Tibial nerve (tissue), 4 donors: ENCODE results near the gene PDLIM5.

Source experiments
- EP300 ChIP-seq, 2 donors: sonication (generic); formaldehyde crosslinking; IDR thresholded peaks; one replicate each; pipeline ENCODE4 v1.6.1; 2017; ENCODE audit warnings: antibody characterized with exemption in 2 of 2, mild to moderate bottlenecking in 1 of 2
- POLR2A ChIP-seq, 2 donors: fragments of 450-650 bp; IDR thresholded peaks; one replicate each; pipeline ENCODE4 v1.6.1; 2017; ENCODE audit warnings: antibody characterized with exemption in 2 of 2, mild to moderate bottlenecking in 2 of 2, moderate library complexity in 2 of 2
- TF ChIP-seq, protein P1 (sequence below), 5 experiments: fragments of 200-600 bp in 3 of 5; fragments of 450-650 bp in 2 of 5; sonication (generic) in 3 of 5; IDR thresholded peaks; one replicate each; pipeline ENCODE4 v1.5.1; 2016 to 2019; ENCODE audit warnings: antibody characterized with exemption in 5 of 5, mild to moderate bottlenecking in 3 of 5, moderate library complexity in 2 of 5

DNA sequence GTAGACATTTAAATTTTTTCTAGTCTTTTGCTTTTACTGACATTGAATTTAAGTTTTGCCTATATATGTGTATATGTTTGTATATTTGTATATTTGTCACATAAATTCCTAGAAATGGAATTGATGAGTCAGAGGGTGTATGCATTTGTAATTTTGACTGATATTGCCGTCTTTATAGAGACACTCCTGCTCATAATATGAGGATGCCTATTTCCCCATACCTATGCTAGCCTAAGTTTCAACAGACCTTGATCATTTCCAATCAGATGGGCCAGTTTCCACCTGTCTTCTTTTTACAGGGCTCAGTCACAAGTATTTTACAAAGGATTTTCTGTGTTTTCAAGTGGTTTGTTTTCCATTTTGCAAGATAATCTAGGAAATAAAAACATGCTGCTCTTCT lies 10.8 kb downstream of the PDLIM5 start:
- TF ChIP-seq, protein P1, sequence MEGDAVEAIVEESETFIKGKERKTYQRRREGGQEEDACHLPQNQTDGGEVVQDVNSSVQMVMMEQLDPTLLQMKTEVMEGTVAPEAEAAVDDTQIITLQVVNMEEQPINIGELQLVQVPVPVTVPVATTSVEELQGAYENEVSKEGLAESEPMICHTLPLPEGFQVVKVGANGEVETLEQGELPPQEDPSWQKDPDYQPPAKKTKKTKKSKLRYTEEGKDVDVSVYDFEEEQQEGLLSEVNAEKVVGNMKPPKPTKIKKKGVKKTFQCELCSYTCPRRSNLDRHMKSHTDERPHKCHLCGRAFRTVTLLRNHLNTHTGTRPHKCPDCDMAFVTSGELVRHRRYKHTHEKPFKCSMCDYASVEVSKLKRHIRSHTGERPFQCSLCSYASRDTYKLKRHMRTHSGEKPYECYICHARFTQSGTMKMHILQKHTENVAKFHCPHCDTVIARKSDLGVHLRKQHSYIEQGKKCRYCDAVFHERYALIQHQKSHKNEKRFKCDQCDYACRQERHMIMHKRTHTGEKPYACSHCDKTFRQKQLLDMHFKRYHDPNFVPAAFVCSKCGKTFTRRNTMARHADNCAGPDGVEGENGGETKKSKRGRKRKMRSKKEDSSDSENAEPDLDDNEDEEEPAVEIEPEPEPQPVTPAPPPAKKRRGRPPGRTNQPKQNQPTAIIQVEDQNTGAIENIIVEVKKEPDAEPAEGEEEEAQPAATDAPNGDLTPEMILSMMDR (IDR thresholded peaks at IDR 0.05): no peak
- TF ChIP-seq EP300 (IDR thresholded peaks at IDR 0.05): no peak
- no peak for TF ChIP-seq POLR2A (IDR thresholded peaks at IDR 0.05)
